ENCODE measurements around the gene FBXL14.

FBXL14 gene

GRCh38 chr12:1575408-1576401 lies 18.7 kb downstream of the FBXL14 start:
- Histone ChIP-seq H3K36me3 (ENCODE audit: control insufficient read depth, low read depth, low read length) (no peaks in the 10 kb centered on the region), H3K4me3 (ENCODE audit: low read length) (no peak overlapping the region), H3K27me3 (ENCODE audit: control insufficient read depth, insufficient read depth, low read length) (no peaks in the 10 kb centered on the region), H3K27ac (ENCODE audit: low read length) (no peak overlapping the region), H3K9me3 (ENCODE audit: control insufficient read depth, low read depth, low read length) (no peaks in the 10 kb centered on the region), H3K9ac (ENCODE audit: low read length) (no peak overlapping the region), H3K4me1 (ENCODE audit: control insufficient read depth, low read depth, low read length) (no peaks in the 10 kb centered on the region)

- Histone ChIP-seq H3K36me3 (ENCODE audit: control insufficient read depth, low read depth, low read length) (no peaks in the 10 kb centered on the region), H3K9me3 (ENCODE audit: control insufficient read depth, low read depth, low read length) (no peaks in the 10 kb centered on the region), H3K27ac (ENCODE audit: low read length) (no peak overlapping the region), H3K4me1 (ENCODE audit: control insufficient read depth, low read depth, low read length) (no peaks in the 10 kb centered on the region), H3K27me3 (ENCODE audit: control insufficient read depth, insufficient read depth, low read length) (no peaks in the 10 kb centered on the region), H3K9ac (ENCODE audit: low read length) (no peak overlapping the region), H3K4me3 (ENCODE audit: low read length) (no peak overlapping the region)
These were observed 19.5 kb downstream of the FBXL14 start for GRCh38 chr12:1574865-1575259.

GRCh38 chr12:1573960-1574864 lies 20.2 kb downstream of the FBXL14 start:
- Histone ChIP-seq H3K9me3 (ENCODE audit: control insufficient read depth, low read depth, low read length) (no peaks in the 10 kb centered on the region), H3K36me3 (ENCODE audit: control insufficient read depth, low read depth, low read length) (no peaks in the 10 kb centered on the region), H3K27ac (ENCODE audit: low read length) (no peak overlapping the region), H3K4me1 (ENCODE audit: control insufficient read depth, low read depth, low read length) (no peaks in the 10 kb centered on the region), H3K4me3 (ENCODE audit: low read length) (no peak overlapping the region), H3K27me3 (ENCODE audit: control insufficient read depth, insufficient read depth, low read length) (no peaks in the 10 kb centered on the region), H3K9ac (ENCODE audit: low read length) (no peak overlapping the region)

GRCh38 chr12:1572731-1573130 lies 21.6 kb downstream of the FBXL14 start:
- H3K36me3 ChIP-seq (ENCODE audit: control insufficient read depth, low read depth, low read length), result no peaks in the 10 kb centered on the region
- H3K4me1 ChIP-seq (ENCODE audit: control insufficient read depth, low read depth, low read length), result no peaks in the 10 kb centered on the region
- no peaks in the 10 kb centered on the region for H3K9me3 ChIP-seq (ENCODE audit: control insufficient read depth, low read depth, low read length)
- H3K27me3 ChIP-seq (ENCODE audit: control insufficient read depth, insufficient read depth, low read length), result no peaks in the 10 kb centered on the region
- no peak overlapping the region for H3K27ac ChIP-seq (ENCODE audit: low read length)
- H3K9ac ChIP-seq (ENCODE audit: low read length), result no peak overlapping the region
- no peak overlapping the region for H3K4me3 ChIP-seq (ENCODE audit: low read length)

- H3K9me3 ChIP-seq (ENCODE audit: control insufficient read depth, low read depth, low read length), result no peaks in the 10 kb centered on the region
- H3K9ac ChIP-seq (ENCODE audit: low read length), result no peak overlapping the region
- H3K27me3 ChIP-seq (ENCODE audit: control insufficient read depth, insufficient read depth, low read length), result no peaks in the 10 kb centered on the region
- H3K4me3 ChIP-seq (ENCODE audit: low read length), result no peak overlapping the region
- H3K4me1 ChIP-seq (ENCODE audit: control insufficient read depth, low read depth, low read length), result no peaks in the 10 kb centered on the region
- no peak overlapping the region for H3K27ac ChIP-seq (ENCODE audit: low read length)
- H3K36me3 ChIP-seq (ENCODE audit: control insufficient read depth, low read depth, low read length), result no peaks in the 10 kb centered on the region
These were observed 26.5 kb downstream of the FBXL14 start for GRCh38 chr12:1567852-1568251.

GRCh38 chr12:1566449-1567135 lies 27.8 kb downstream of the FBXL14 start:
- no peaks in the 10 kb centered on the region for H3K4me1 ChIP-seq (ENCODE audit: control insufficient read depth, low read depth, low read length)
- no peak overlapping the region for H3K27ac ChIP-seq (ENCODE audit: low read length)
- no peak overlapping the region for H3K9ac ChIP-seq (ENCODE audit: low read length)
- no peaks in the 10 kb centered on the region for H3K27me3 ChIP-seq (ENCODE audit: control insufficient read depth, insufficient read depth, low read length)
- no peak overlapping the region for H3K4me3 ChIP-seq (ENCODE audit: low read length)
- H3K9me3 ChIP-seq (ENCODE audit: control insufficient read depth, low read depth, low read length), result no peaks in the 10 kb centered on the region
- no peaks in the 10 kb centered on the region for H3K36me3 ChIP-seq (ENCODE audit: control insufficient read depth, low read depth, low read length)

- Histone ChIP-seq H3K4me3 (ENCODE audit: low read length) (no peak overlapping the region), H3K4me1 (ENCODE audit: control insufficient read depth, low read depth, low read length) (no peaks in the 10 kb centered on the region), H3K9me3 (ENCODE audit: control insufficient read depth, low read depth, low read length) (no peaks in the 10 kb centered on the region), H3K27me3 (ENCODE audit: control insufficient read depth, insufficient read depth, low read length) (no peaks in the 10 kb centered on the region), H3K27ac (ENCODE audit: low read length) (no peak overlapping the region), H3K9ac (ENCODE audit: low read length) (no peak overlapping the region), H3K36me3 (ENCODE audit: control insufficient read depth, low read depth, low read length) (no peaks in the 10 kb centered on the region)
These were observed 29.2 kb downstream of the FBXL14 start for GRCh38 chr12:1565172-1565571.

- Histone ChIP-seq H3K36me3 (ENCODE audit: control insufficient read depth, low read depth, low read length) (no peaks in the 10 kb centered on the region), H3K9me3 (ENCODE audit: control insufficient read depth, low read depth, low read length) (no peaks in the 10 kb centered on the region), H3K9ac (ENCODE audit: low read length) (no peak overlapping the region), H3K4me1 (ENCODE audit: control insufficient read depth, low read depth, low read length) (no peaks in the 10 kb centered on the region), H3K4me3 (ENCODE audit: low read length) (no peak overlapping the region), H3K27ac (ENCODE audit: low read length) (no peak overlapping the region), H3K27me3 (ENCODE audit: control insufficient read depth, insufficient read depth, low read length) (no peaks in the 10 kb centered on the region)
These were observed 30.3 kb downstream of the FBXL14 start for GRCh38 chr12:1564067-1564466.

GRCh38 chr12:1562813-1563407 lies 31.5 kb downstream of the FBXL14 start:
- no peak overlapping the region for H3K9ac ChIP-seq (ENCODE audit: low read length)
- no peak overlapping the region for H3K4me3 ChIP-seq (ENCODE audit: low read length)
- no peak overlapping the region for H3K27ac ChIP-seq (ENCODE audit: low read length)
- no peaks in the 10 kb centered on the region for H3K4me1 ChIP-seq (ENCODE audit: control insufficient read depth, low read depth, low read length)
- H3K9me3 ChIP-seq (ENCODE audit: control insufficient read depth, low read depth, low read length), result no peaks in the 10 kb centered on the region
- H3K36me3 ChIP-seq (ENCODE audit: control insufficient read depth, low read depth, low read length), result no peaks in the 10 kb centered on the region
- H3K27me3 ChIP-seq (ENCODE audit: control insufficient read depth, insufficient read depth, low read length), result no peaks in the 10 kb centered on the region

GRCh38 chr12:1560704-1561103 lies 33.7 kb downstream of the FBXL14 start:
- H3K4me3 ChIP-seq (ENCODE audit: low read length), result no peak overlapping the region
- no peaks in the 10 kb centered on the region for H3K9me3 ChIP-seq (ENCODE audit: control insufficient read depth, low read depth, low read length)
- H3K4me1 ChIP-seq (ENCODE audit: control insufficient read depth, low read depth, low read length), result no peaks in the 10 kb centered on the region
- H3K9ac ChIP-seq (ENCODE audit: low read length), result no peak overlapping the region
- H3K27ac ChIP-seq (ENCODE audit: low read length), result no peak overlapping the region
- no peaks in the 10 kb centered on the region for H3K27me3 ChIP-seq (ENCODE audit: control insufficient read depth, insufficient read depth, low read length)
- no peaks in the 10 kb centered on the region for H3K36me3 ChIP-seq (ENCODE audit: control insufficient read depth, low read depth, low read length)

- no peak overlapping the region for H3K9ac ChIP-seq (ENCODE audit: low read length)
- H3K27ac ChIP-seq (ENCODE audit: low read length), result no peak overlapping the region
- H3K4me3 ChIP-seq (ENCODE audit: low read length), result no peak overlapping the region
- no peaks in the 10 kb centered on the region for H3K36me3 ChIP-seq (ENCODE audit: control insufficient read depth, low read depth, low read length)
- H3K27me3 ChIP-seq (ENCODE audit: control insufficient read depth, insufficient read depth, low read length), result no peaks in the 10 kb centered on the region
- H3K4me1 ChIP-seq (ENCODE audit: control insufficient read depth, low read depth, low read length), result no peaks in the 10 kb centered on the region
- H3K9me3 ChIP-seq (ENCODE audit: control insufficient read depth, low read depth, low read length), result no peaks in the 10 kb centered on the region
These were observed 34.7 kb downstream of the FBXL14 start for GRCh38 chr12:1559676-1560091.

All from iPS-18a (cell line).